WERI-Rb-1 (cell line): ENCODE measurements around the gene FRMD4A.

Experiments
- DNase-seq: peaks from one replicate; pipeline ENCODE4 v3.0.0-alpha.2; 2020
- H3K27ac ChIP-seq: fragments of 250-450 bp; sonication (Bioruptor Pico); 2 replicates; pipeline ENCODE4 v1.5.1; 2020; ENCODE audit warnings: mild to moderate bottlenecking, moderate library complexity
- H3K27me3 ChIP-seq: fragments of 250-450 bp; sonication (Bioruptor Pico); 2 replicates; pipeline ENCODE4 v1.5.1; 2021; ENCODE audit warnings: mild to moderate bottlenecking, low read depth, moderate library complexity; ENCODE audit not compliant: insufficient read depth, severe bottlenecking
- H3K36me3 ChIP-seq: fragments of 250-450 bp; sonication (Bioruptor Pico); 2 replicates; pipeline ENCODE4 v1.5.1; 2020; ENCODE audit warnings: mild to moderate bottlenecking, moderate library complexity
- H3K4me3 ChIP-seq: 2 replicates; pipeline ENCODE4 v1.5.1; 2011; ENCODE audit warnings: low read depth, mild to moderate bottlenecking, control low read depth, low read length
- H3K9me3 ChIP-seq: fragments of 250-450 bp; sonication (Bioruptor Pico); 2 replicates; pipeline ENCODE4 v1.5.1; 2021; ENCODE audit warnings: mild to moderate bottlenecking, moderate library complexity; ENCODE audit not compliant: severe bottlenecking
- TF ChIP-seq, protein P1 (sequence below): IDR thresholded peaks from 2 replicates; pipeline ENCODE4 v1.5.1; 2011; ENCODE audit warnings: low read depth, mild to moderate bottlenecking, control low read depth, inconsistent platforms, low read length

The FRMD4A gene

DNA sequence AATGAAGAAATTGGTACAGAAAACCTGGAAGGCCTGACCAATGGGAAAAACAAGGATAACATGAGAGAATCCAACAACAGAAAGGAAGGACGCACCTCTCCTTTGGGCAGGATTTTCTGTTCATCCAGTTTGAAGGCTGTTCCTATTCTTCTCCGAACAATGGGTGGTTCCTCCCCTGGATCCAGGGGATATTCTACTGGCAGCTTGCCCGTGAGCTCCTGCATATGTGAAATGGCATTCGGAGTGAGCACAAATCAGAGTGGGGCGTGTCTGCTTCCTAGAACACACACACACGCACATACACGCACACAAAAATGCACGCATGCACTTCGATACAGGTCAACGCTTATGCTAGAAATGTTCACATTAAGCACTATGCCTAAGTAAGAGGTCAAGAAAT, 660.4 kb downstream of the FRMD4A start:
- H3K9me3 ChIP-seq = no peaks in the 10 kb centered on the region
- TF ChIP-seq, protein P1, sequence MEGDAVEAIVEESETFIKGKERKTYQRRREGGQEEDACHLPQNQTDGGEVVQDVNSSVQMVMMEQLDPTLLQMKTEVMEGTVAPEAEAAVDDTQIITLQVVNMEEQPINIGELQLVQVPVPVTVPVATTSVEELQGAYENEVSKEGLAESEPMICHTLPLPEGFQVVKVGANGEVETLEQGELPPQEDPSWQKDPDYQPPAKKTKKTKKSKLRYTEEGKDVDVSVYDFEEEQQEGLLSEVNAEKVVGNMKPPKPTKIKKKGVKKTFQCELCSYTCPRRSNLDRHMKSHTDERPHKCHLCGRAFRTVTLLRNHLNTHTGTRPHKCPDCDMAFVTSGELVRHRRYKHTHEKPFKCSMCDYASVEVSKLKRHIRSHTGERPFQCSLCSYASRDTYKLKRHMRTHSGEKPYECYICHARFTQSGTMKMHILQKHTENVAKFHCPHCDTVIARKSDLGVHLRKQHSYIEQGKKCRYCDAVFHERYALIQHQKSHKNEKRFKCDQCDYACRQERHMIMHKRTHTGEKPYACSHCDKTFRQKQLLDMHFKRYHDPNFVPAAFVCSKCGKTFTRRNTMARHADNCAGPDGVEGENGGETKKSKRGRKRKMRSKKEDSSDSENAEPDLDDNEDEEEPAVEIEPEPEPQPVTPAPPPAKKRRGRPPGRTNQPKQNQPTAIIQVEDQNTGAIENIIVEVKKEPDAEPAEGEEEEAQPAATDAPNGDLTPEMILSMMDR = no peak
- no peak for DNase-seq
- H3K27ac ChIP-seq = no peak overlapping the region
- H3K27me3 ChIP-seq = no peaks in the 10 kb centered on the region
- H3K36me3 ChIP-seq = no peaks in the 10 kb centered on the region
- no peak overlapping the region for H3K4me3 ChIP-seq

DNA sequence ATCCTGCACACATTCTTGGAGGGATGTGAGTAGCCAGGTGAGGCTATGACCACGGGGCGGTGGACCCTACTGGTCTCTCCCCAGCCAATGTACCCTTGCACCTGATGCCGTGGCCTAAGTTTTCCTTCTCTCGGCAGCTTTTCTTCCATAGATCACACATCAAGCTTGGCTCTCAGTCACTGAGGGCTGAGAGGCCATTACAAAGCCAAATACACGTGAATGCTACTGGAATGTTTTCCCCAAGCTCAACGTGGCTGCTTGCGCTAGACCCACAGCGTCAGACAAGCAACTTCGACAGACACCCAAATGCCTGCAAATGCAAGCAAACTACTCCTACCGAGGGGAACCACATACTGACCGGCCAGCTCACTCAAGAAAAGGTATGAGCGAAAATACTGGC, 660.8 kb downstream of the FRMD4A start:
- H3K4me3 ChIP-seq = no peak overlapping the region
- no peak for DNase-seq
- TF ChIP-seq, protein P1 = no peak
- no peaks in the 10 kb centered on the region for H3K36me3 ChIP-seq
- H3K27ac ChIP-seq = no peak overlapping the region
- no peaks in the 10 kb centered on the region for H3K9me3 ChIP-seq
- H3K27me3 ChIP-seq = no peaks in the 10 kb centered on the region

DNA sequence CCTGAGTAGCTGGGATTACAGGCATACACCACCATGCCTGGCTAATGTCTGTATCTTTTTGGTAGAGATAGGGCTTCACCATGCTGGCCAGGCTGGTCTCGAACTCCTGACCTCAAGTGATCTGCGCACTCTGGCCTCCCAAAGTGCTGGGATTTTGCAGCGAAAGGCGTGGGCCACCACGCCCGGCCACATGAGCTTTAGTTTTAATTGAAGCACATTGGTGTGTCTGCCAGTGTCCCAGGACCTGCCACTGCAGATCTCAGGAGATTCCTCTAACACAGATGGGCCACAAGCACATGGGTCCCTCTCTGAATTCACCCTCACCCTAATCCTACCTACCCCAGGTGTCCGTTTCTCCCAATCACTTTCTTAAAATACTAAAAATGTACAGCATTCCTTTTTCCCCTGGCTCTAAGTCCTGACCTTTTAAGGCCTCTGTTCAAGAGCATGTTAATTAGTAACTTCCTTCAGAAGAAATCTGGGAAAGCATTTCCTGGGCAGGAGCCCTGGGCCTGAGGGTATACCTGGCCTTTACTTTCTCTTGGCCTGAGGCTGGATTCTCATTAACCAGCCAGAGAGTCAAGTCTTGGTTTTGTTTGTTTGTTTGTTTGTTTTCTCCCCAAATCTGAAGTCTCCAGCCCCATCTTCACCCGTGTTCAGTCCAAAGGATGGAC, 661.4 kb downstream of the FRMD4A start:
- Histone ChIP-seq H3K9me3 (no peaks in the 10 kb centered on the region), H3K36me3 (no peaks in the 10 kb centered on the region), H3K27me3 (no peaks in the 10 kb centered on the region), H3K4me3 (no peak overlapping the region), H3K27ac (no peak overlapping the region)
- no peak for DNase-seq
- TF ChIP-seq, protein P1 = no peak

DNA sequence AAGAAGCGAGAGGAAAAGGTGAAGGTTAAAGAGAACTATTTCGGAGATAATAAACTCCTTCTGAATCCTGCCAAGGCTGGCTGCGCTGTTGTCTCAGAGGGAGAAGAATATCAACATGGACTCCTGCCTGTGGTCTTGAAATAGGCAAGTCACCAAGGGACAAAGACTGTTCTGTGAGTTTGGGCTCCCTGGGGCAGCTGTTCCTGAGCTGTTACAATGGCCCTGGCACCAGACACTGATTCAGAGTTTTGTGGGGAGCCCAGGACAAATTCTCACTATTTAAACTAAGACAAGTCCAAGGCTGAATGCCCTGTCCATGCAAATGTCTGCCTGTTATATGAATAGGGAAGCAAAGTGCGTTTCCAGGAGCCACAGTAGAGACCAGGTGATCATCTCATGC, 662.6 kb downstream of the FRMD4A start:
- Histone ChIP-seq H3K27me3 (no peaks in the 10 kb centered on the region), H3K4me3 (no peak overlapping the region), H3K9me3 (no peaks in the 10 kb centered on the region), H3K36me3 (no peaks in the 10 kb centered on the region), H3K27ac (no peak overlapping the region)
- TF ChIP-seq, protein P1 = no peak
- no peak for DNase-seq

DNA sequence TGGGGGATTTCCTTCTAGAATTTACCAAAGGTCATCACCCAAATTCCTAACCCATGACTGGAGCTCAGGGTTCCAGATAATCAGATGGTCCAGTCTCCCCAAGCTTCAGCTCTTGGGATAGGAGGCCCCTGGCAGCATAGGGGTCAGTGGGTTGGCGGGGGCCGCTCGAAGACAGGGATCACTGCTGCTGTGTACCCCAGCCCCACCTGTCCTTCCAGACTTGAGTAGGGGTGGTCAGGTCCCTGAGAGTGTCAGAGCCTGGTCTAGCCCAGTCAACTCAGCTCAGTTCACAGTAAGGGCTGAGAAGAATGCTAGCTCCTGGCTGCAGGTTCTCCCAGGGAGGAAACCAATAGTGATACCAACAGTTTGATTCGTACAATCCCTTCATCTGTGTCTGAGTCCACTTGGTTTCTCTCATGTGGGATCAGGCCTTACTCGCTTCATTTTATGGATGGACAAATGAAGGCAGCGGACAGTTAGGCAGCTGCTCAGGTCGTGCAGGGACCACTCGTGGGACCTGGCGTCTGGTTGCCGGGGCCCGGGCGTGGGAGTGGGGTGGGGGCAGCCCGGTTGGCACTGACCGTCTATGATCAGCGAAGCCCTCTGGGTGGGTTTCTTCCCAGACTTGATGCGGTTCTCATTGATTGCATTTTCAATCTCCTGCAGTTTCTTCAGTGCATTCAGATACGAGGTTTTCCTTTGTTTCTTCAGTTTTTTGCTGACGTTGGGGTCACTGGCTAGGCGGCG, 665.0 kb downstream of the FRMD4A start:
- H3K27me3 ChIP-seq = no peaks in the 10 kb centered on the region
- no peak for DNase-seq
- H3K9me3 ChIP-seq = no peaks in the 10 kb centered on the region
- TF ChIP-seq, protein P1 = no peak
- no peaks in the 10 kb centered on the region for H3K36me3 ChIP-seq
- no peak overlapping the region for H3K4me3 ChIP-seq
- no peak overlapping the region for H3K27ac ChIP-seq
